Measurements from ENCODE around the gene TOPAZ1.

TOPAZ1 gene

GRCh38 chr3:44210967-44211366, 30.7 kb upstream of the TOPAZ1 start:
- H3K27ac ChIP-seq: no peak overlapping the region
- no peak for TF ChIP-seq CTCF (IDR thresholded peaks at IDR 0.05)
- DNase-seq (ENCODE audit: low spot score): no peak
- no peak overlapping the region for H3K4me3 ChIP-seq

GRCh38 chr3:44222337-44222736, 19.3 kb upstream of the TOPAZ1 start:
- Histone ChIP-seq H3K4me3 (no peak overlapping the region), H3K27ac (no peak overlapping the region)
- no peak for TF ChIP-seq CTCF (IDR thresholded peaks at IDR 0.05)
- DNase-seq (ENCODE audit: low spot score): no peak

- Histone ChIP-seq H3K27ac (no peak overlapping the region), H3K4me3 (no peak overlapping the region)
- no peak for DNase-seq (ENCODE audit: low spot score)
- TF ChIP-seq CTCF (IDR thresholded peaks at IDR 0.05): no peak
Observed at GRCh38 chr3:44223299-44223698, 18.4 kb upstream of the TOPAZ1 start.

GRCh38 chr3:44224131-44224530, 17.6 kb upstream of the TOPAZ1 start:
- no peak for DNase-seq (ENCODE audit: low spot score)
- no peak for TF ChIP-seq CTCF (IDR thresholded peaks at IDR 0.05)
- no peak overlapping the region for H3K4me3 ChIP-seq
- no peak overlapping the region for H3K27ac ChIP-seq

- H3K27ac ChIP-seq: no peak overlapping the region
- no peak overlapping the region for H3K4me3 ChIP-seq
- DNase-seq (ENCODE audit: low spot score): no peak
- no peak for TF ChIP-seq CTCF (IDR thresholded peaks at IDR 0.05)
Observed at GRCh38 chr3:44226573-44226972, 15.1 kb upstream of the TOPAZ1 start.

GRCh38 chr3:44227632-44228031, 14.1 kb upstream of the TOPAZ1 start:
- no peak overlapping the region for H3K4me3 ChIP-seq
- H3K27ac ChIP-seq: no peak overlapping the region
- DNase-seq (ENCODE audit: low spot score): no peak
- TF ChIP-seq CTCF (IDR thresholded peaks at IDR 0.05): no peak

GRCh38 chr3:44228900-44229299, 12.8 kb upstream of the TOPAZ1 start:
- Histone ChIP-seq H3K27ac (no peak overlapping the region), H3K4me3 (no peak overlapping the region)
- no peak for TF ChIP-seq CTCF (IDR thresholded peaks at IDR 0.05)
- DNase-seq (ENCODE audit: low spot score): no peak
